Epithelial cell of proximal tubule (primary cell): ENCODE data around the gene RNPEP. TPM values are rescaled to one million over a fixed set of nuclear protein-coding genes. Genes with fewer than 3 reads are reported as not detected.

ENCODE experiments used
- DNase-seq: peaks from one replicate; pipeline ENCODE4 v3.0.0-alpha.2; 2011; ENCODE audit warnings: low read depth
- H3K4me3 ChIP-seq: 2 replicates; pipeline ENCODE4 v1.5.1; 2011; ENCODE audit warnings: low read depth, mild to moderate bottlenecking, low read length
- CTCF ChIP-seq: conservative IDR thresholded peaks from 2 replicates; pipeline ENCODE4 v1.5.1; 2012; ENCODE audit warnings: low read depth, mild to moderate bottlenecking, low read length
- total RNA-seq: library from RNA; depleted of rRNA; stranded (reverse); fragments of >200 nt; gene quantifications from 2 replicates; pipeline ENCODE4 v1.2.3, GENCODE V29; 2015

RNPEP gene
- total RNA-seq, 1 donor from 2014 or later = 124 TPM

- H3K4me3 ChIP-seq = no peak overlapping the region
- no peak for DNase-seq
- no peak for TF ChIP-seq CTCF
These were observed 2.0 kb downstream of the RNPEP start for GRCh38 chr1:201984446-201984845.

GRCh38 chr1:201985355-201985754 is 2.9 kb downstream of the RNPEP start:
- DNase-seq = no peak
- H3K4me3 ChIP-seq = no peak overlapping the region
- no peak for TF ChIP-seq CTCF

DNA sequence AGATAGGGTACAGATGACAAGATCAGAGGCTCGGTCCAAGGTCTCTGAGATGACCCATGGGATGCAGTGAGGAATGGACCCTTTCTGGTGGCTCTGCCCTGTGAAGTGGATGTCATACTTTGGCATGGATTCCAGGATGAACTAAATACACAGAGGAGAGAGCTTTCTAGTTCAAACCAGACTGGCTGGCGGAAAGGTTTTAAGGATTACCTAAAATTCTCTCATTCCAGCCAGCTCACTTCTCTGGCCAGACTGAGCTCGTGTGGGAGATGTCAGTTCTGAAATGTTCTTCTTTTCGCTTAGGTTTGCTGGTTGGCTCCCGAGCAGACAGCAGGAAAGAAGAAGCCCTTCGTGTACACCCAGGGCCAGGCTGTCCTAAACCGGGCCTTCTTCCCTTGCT is 6.2 kb downstream of the RNPEP start:
- no peak for DNase-seq
- H3K4me3 ChIP-seq = no peak overlapping the region
- TF ChIP-seq CTCF = no peak

GRCh38 chr1:201989354-201990128 is 7.1 kb downstream of the RNPEP start:
- DNase-seq = no peak
- TF ChIP-seq CTCF = no peak
- no peak overlapping the region for H3K4me3 ChIP-seq

DNA sequence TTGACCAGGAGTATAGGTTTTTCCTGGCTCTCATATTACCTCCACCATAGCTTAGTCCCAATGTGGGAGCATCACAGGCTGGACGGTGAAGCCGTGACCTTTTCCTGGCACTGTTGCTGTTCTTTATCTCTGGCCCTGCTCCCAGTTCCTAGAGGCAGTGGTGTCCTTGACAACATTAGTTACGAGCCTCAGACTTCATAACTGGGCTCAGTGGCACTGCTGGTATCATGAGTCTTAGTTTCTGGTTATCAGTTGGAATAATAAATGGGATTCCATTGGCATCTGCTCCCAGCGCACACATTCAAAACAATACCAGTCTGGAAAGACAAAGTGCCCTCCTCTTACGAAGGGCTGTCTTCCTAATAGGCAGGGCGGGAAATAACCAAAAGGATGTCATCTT is 8.0 kb downstream of the RNPEP start:
- no peak for TF ChIP-seq CTCF
- DNase-seq = no peak
- no peak overlapping the region for H3K4me3 ChIP-seq

- no peak for DNase-seq
- peak; percentile 86 for TF ChIP-seq CTCF
- no peak overlapping the region for H3K4me3 ChIP-seq
These were observed 17.3 kb downstream of the RNPEP start for GRCh38 chr1:201999625-202000238.

GRCh38 chr1:202002507-202002906 is 20.1 kb downstream of the RNPEP start:
- no peak for DNase-seq
- no peak for TF ChIP-seq CTCF
- no peak overlapping the region for H3K4me3 ChIP-seq
